CD4-positive, CD25-positive, alpha-beta regulatory T cell (primary cell): Measurements from ENCODE around the gene AFG1L. TPM values are rescaled to one million over a fixed set of nuclear protein-coding genes. Genes with fewer than 3 reads are reported as not detected.

Experiments used
- ATAC-seq, 2 donors: fragments of 150-1000 bp; cut with Tn5 transposase; one replicate each; pipeline ENCODE4 v1.10.0; 2021; ENCODE audit warnings: low read depth in 2 of 2, moderate number of reproducible peaks in 2 of 2, moderate library complexity in 1 of 2
- DNase-seq, 3 donors: peaks; one replicate each; pipeline versions ENCODE4 v3.0.0 to v3.0.0-alpha.2; 2012 to 2022; ENCODE audit warnings: mixed read lengths in 1 of 3
- H3K27ac ChIP-seq: one replicate; pipeline ENCODE4 v1.7.0; 2013; ENCODE audit warnings: mild to moderate bottlenecking, low read length; ENCODE audit not compliant: insufficient read depth, poor library complexity, severe bottlenecking
- H3K27me3 ChIP-seq: one replicate; pipeline ENCODE4 v1.7.0; 2013; ENCODE audit warnings: low read length; ENCODE audit not compliant: control insufficient read depth, insufficient read depth
- H3K36me3 ChIP-seq: one replicate; pipeline ENCODE4 v1.7.0; 2013; ENCODE audit warnings: mild to moderate bottlenecking, low read length, moderate library complexity; ENCODE audit not compliant: control insufficient read depth, insufficient read depth
- H3K4me1 ChIP-seq: 2 replicates; pipeline ENCODE4 v1.7.0; 2013; ENCODE audit warnings: mild to moderate bottlenecking, low read length; ENCODE audit not compliant: insufficient read depth, control insufficient read depth, poor library complexity, severe bottlenecking
- H3K4me3 ChIP-seq: one replicate; pipeline ENCODE4 v1.7.0; 2013; ENCODE audit warnings: low read depth, mild to moderate bottlenecking, low read length, moderate library complexity
- H3K9me3 ChIP-seq, 2 experiments: 1 replicate in 1 of 2; 2 replicates in 1 of 2; pipeline ENCODE4 v1.7.0; 2013; ENCODE audit warnings: low read length in 2 of 2, mild to moderate bottlenecking in 1 of 2, moderate library complexity in 1 of 2; ENCODE audit not compliant: control insufficient read depth in 2 of 2
- H3K27ac Mint-ChIP-seq, 3 donors: one replicate each; pipeline ENCODE4 v1.8.0; 2020 to 2022; ENCODE audit warnings: mild to moderate bottlenecking in 3 of 3, mixed read lengths in 3 of 3, moderate library complexity in 2 of 3
- H3K27me3 Mint-ChIP-seq: one replicate; pipeline ENCODE4 v1.8.0; 2022; ENCODE audit warnings: mild to moderate bottlenecking, mixed read lengths
- H3K36me3 Mint-ChIP-seq: one replicate; pipeline ENCODE4 v1.8.0; 2020; ENCODE audit warnings: mixed read lengths
- H3K4me1 Mint-ChIP-seq, 4 donors: one replicate each; pipeline ENCODE4 v1.8.0; 2020 to 2022; ENCODE audit warnings: mixed read lengths in 4 of 4, mild to moderate bottlenecking in 1 of 4
- H3K4me3 Mint-ChIP-seq, 4 donors: one replicate each; pipeline ENCODE4 v1.8.0; 2020 to 2022; ENCODE audit warnings: mild to moderate bottlenecking in 4 of 4, mixed read lengths in 4 of 4, moderate library complexity in 3 of 4
- H3K9me3 Mint-ChIP-seq, 7 donors: one replicate each; pipeline ENCODE4 v1.8.0; 2020 to 2022; ENCODE audit warnings: mixed read lengths in 7 of 7, mild to moderate bottlenecking in 3 of 7, moderate library complexity in 2 of 7
- polyA plus RNA-seq, 4 donors: library from polyadenylated mRNA; unstranded; fragments of 300-500 nt; fragmentation: Illumina TruSeq; gene quantifications; one replicate each; pipeline ENCODE4 v1.2.3, GENCODE V29; 2021
- total RNA-seq: library from RNA; stranded (reverse); gene quantifications from one replicate; pipeline ENCODE4 v1.2.3, GENCODE V29; 2022

AFG1L gene
- total and polyA plus RNA-seq, 5 donors from 2014 or later, result 0.55 to 4.4 (median 2.2) TPM

DNA sequence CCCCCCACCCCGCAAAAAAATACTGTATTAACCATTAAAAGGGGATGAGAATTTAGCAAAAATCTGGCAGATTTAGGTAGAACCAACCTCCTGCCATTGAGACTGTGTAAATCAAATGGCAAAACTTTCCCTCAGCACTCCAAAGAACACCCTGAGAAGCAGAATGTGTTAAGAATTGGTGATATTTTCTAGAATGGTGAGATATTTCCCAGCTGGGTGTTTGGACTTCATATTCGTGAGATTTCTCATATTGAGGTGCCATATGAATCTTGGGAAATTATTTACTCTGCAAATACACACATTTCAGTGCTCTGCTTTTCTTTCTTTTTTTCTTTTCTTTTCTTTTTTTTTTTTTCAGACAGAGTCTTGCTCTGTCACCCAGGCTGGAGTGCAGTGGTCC, 199.6 kb downstream of the AFG1L start:
- H3K27ac ChIP-seq, result no peak overlapping the region
- Mint-ChIP-seq H3K4me3 (no peak overlapping the region), H3K27ac (no peak overlapping the region), H3K4me1 (no peaks in the 10 kb centered on the region), H3K9me3 (peaks cover 0 to 2% (median 0%) of the 10 kb centered on the region in 7 donors), H3K36me3 (no peaks in the 10 kb centered on the region), H3K27me3 (no peaks in the 10 kb centered on the region)
- H3K36me3 ChIP-seq, result no peaks in the 10 kb centered on the region
- no peaks in the 10 kb centered on the region for H3K4me1 ChIP-seq
- DNase-seq (no peak), ATAC-seq (no peak)
- no peaks in the 10 kb centered on the region for H3K9me3 ChIP-seq
- H3K27me3 ChIP-seq, result no peaks in the 10 kb centered on the region
- H3K4me3 ChIP-seq, result no peak overlapping the region

DNA sequence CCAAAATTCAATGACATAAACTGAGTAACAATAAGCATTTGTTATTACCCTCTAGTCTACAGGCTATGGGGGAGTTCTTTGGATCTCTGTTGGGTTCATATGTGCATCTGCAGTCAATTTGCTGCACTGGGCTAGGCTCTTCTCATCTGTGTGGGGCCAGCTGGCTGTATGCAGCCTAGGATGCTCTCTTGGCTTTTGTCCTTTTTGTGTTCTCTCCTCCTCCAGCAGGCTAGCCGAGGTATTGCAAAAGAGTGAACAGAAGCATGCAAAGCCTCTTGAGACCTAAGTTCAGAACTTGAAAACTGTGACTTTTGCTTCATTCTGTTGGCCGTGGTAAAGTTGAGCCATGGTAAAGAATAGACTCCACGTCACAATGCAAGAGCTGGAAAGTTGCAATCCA, 203.0 kb downstream of the AFG1L start:
- H3K9me3 ChIP-seq, result no peaks in the 10 kb centered on the region
- ATAC-seq (no peak), DNase-seq (peak in 1 of 3 donors; percentile 47)
- peaks cover 9% of the 10 kb centered on the region for H3K36me3 Mint-ChIP-seq
- no peaks in the 10 kb centered on the region for H3K4me1 Mint-ChIP-seq
- H3K27me3 Mint-ChIP-seq, result no peaks in the 10 kb centered on the region
- no peak overlapping the region for H3K27ac Mint-ChIP-seq
- no peaks in the 10 kb centered on the region for H3K4me1 ChIP-seq
- no peaks in the 10 kb centered on the region for H3K36me3 ChIP-seq
- no peak overlapping the region for H3K27ac ChIP-seq
- no peaks in the 10 kb centered on the region for H3K27me3 ChIP-seq
- H3K9me3 Mint-ChIP-seq, result peaks cover 0 to 2% (median 0%) of the 10 kb centered on the region in 7 donors
- H3K4me3 ChIP-seq, result no peak overlapping the region
- H3K4me3 Mint-ChIP-seq, result no peak overlapping the region

DNA sequence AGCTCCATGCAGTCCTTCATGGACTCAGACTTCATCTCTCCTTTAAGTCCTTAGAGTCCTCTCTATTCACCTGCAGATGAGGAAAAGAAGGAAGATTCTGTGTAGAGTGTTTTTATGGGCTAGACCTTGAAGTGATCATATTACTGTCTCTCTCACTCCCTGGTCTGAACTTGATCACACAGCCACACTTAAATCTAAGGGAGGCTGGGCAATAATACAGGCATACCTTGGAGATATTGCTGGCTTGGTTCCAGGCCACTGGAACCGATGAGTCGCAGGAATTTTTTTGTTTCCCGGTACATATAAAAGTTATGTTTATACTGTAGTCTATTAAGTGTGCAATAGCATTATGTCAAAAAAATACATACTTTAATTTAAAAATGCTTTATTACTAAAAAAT, 206.7 kb downstream of the AFG1L start:
- Mint-ChIP-seq H3K36me3 (peaks cover 25% of the 10 kb centered on the region), H3K4me1 (no peaks in the 10 kb centered on the region), H3K9me3 (peaks cover 0 to 2% (median 0%) of the 10 kb centered on the region in 7 donors), H3K4me3 (no peak overlapping the region), H3K27me3 (no peaks in the 10 kb centered on the region), H3K27ac (no peak overlapping the region)
- Histone ChIP-seq H3K36me3 (no peaks in the 10 kb centered on the region), H3K4me3 (no peak overlapping the region), H3K4me1 (no peaks in the 10 kb centered on the region), H3K9me3 (no peaks in the 10 kb centered on the region), H3K27ac (no peak overlapping the region), H3K27me3 (no peaks in the 10 kb centered on the region)
- DNase-seq (no peak), ATAC-seq (no peak)

DNA sequence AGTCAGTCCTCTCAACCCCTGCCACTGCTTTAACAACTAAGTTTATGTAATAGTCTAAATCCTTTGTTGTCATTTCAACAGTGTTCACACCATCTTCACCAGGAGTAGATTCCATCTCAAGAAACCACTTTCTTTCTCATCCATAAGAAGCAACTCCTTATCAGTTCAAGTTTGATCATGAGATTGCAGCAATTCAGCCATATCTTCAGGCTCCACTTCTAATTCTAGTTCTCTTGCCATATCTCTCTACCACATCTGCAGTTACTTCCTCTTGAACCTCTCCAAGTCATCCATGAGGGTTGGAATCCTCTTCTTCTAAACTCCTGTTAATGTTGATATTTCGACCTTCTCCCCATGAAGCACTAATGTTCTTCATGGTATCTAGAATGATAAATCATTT, 208.0 kb downstream of the AFG1L start:
- Histone ChIP-seq H3K36me3 (no peaks in the 10 kb centered on the region), H3K4me1 (no peaks in the 10 kb centered on the region), H3K27ac (no peak overlapping the region), H3K4me3 (no peak overlapping the region), H3K9me3 (no peaks in the 10 kb centered on the region), H3K27me3 (no peaks in the 10 kb centered on the region)
- peaks cover 27% of the 10 kb centered on the region for H3K36me3 Mint-ChIP-seq
- no peaks in the 10 kb centered on the region for H3K27me3 Mint-ChIP-seq
- DNase-seq, result no peak
- H3K9me3 Mint-ChIP-seq, result no peaks in the 10 kb centered on the region
- H3K4me3 Mint-ChIP-seq, result no peak overlapping the region
- no peak for ATAC-seq
- no peak overlapping the region for H3K27ac Mint-ChIP-seq
- H3K4me1 Mint-ChIP-seq, result no peaks in the 10 kb centered on the region

DNA sequence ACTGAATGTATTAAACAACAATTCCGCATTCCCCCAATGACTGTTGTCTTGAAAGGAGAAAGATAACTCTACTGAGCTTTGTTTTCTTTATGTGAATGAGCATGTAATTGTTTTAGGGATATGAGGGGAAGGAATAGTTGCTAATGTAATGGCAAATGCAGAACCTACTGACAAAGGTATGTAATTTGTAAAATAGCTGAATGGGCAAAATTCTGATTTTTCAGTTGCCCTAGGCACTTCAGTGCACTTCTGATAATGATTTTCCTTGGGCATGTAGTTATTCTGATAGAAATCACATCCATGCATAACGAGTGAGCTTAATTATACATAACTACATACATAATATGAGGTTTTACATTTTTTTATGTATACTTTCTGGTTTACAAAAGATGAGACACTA, 212.5 kb downstream of the AFG1L start:
- Mint-ChIP-seq H3K36me3 (peaks cover 35% of the 10 kb centered on the region), H3K4me3 (no peak overlapping the region)

DNA sequence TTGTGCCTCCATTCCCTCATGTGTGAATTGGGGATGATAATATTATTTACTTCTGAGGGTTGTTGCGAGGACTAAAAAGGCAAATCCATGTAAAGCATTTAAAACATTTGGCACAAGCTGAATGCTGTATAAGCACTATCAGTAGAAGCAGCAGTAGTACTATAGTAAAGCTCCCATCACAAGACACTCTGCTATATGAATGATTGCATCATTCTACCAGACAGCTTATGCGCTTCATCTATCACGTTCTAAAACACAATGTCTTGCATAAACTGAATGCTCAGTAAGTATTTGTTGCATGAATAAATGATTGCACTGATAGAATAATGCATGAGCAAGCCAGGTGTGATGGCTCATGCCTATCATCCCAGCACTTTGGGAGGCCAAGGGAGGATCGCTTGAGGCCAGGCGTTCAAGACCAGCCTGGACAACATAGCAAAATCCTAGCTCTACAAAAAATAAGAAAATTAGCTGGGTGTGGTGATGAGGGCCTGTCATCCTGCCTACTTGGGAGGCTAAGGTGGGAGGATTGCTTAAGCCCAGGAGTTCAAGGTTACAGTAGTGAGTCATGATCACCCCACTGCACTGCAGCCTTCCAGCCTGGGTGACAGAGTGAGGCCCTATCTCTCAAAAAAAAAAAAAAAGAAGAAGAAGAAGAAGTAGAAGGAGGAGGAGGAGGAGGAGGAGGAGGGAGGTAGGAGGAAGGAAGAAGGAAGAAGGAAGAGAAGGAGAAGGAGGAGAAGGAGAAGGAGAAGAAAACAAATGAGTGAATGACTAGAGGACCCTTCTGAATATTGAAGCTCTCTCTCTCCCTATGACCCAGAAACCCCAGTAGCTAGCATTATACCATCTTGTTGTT, 215.8 kb downstream of the AFG1L start:
- Mint-ChIP-seq H3K4me3 (no peak overlapping the region), H3K27ac (no peak overlapping the region), H3K36me3 (peaks cover 19% of the 10 kb centered on the region), H3K4me1 (no peaks in the 10 kb centered on the region), H3K27me3 (peaks cover 6% of the 10 kb centered on the region), H3K9me3 (peaks cover 0 to 2% (median 0%) of the 10 kb centered on the region in 7 donors)
- Histone ChIP-seq H3K4me1 (no peaks in the 10 kb centered on the region), H3K27me3 (no peaks in the 10 kb centered on the region), H3K4me3 (no peak overlapping the region), H3K9me3 (no peaks in the 10 kb centered on the region), H3K36me3 (no peaks in the 10 kb centered on the region), H3K27ac (no peak overlapping the region)
- DNase-seq (no peak), ATAC-seq (no peak)

More for the DNA sequence above, 212.5 kb downstream of the AFG1L start:
- ATAC-seq (no peak), DNase-seq (no peak)
- H3K4me3 ChIP-seq, result no peak overlapping the region
- H3K4me1 Mint-ChIP-seq, result no peaks in the 10 kb centered on the region
- H3K27ac ChIP-seq, result no peak overlapping the region
- H3K27ac Mint-ChIP-seq, result no peak overlapping the region
- H3K36me3 ChIP-seq, result no peaks in the 10 kb centered on the region
- no peaks in the 10 kb centered on the region for H3K4me1 ChIP-seq
- no peaks in the 10 kb centered on the region for H3K27me3 Mint-ChIP-seq
- H3K27me3 ChIP-seq, result no peaks in the 10 kb centered on the region
- no peaks in the 10 kb centered on the region for H3K9me3 ChIP-seq
- H3K9me3 Mint-ChIP-seq, result peaks cover 0 to 1% (median 0%) of the 10 kb centered on the region in 7 donors

DNA sequence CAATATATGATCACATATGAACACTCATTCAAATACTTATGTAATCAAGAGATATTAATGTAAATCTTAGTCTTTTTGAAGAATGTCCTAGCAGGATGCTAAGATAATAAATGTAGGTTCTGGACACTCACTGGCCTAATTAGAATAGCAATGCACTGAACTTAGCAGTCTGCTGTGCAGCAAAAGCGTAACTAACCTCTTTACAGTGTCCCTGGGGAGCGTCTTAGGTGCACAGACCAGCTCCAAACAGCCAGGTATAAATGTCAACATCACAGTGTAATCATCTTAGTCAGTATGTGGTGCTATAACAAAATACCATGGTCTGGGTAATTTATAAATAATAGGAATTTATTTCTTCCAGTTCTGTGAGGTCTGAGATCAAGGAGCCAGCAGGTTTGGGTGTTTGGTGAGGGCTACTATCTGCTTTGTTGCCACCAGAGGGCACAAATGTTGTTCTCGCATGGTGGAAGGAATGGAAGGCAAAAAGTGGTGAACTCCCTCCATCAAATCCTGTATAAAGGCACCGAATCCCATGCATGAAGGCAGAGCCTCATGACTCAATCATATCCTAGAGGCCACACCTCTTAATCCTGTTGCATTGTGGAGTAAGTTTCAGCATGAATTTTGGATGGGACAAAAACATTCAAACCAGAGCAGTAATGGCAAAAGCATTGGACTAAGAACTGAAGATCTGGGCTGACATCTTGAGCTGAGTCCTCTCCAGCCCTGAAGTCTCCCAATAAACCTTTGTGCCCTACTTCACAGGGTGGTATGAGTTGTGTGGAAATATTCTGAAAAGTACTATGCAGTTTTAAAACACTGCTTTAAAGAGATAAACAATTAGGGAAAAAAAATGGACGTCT, 224.1 kb downstream of the AFG1L start:
- ATAC-seq (no peak), DNase-seq (peak in 1 of 3 donors; percentile 21)
- no peaks in the 10 kb centered on the region for H3K4me1 ChIP-seq
- Mint-ChIP-seq H3K27me3 (peaks cover 6% of the 10 kb centered on the region), H3K27ac (no peak overlapping the region), H3K9me3 (peaks cover 0 to 1% (median 0%) of the 10 kb centered on the region in 7 donors), H3K36me3 (peaks cover 10% of the 10 kb centered on the region), H3K4me1 (no peaks in the 10 kb centered on the region), H3K4me3 (no peak overlapping the region)
- H3K9me3 ChIP-seq, result no peaks in the 10 kb centered on the region
- no peak overlapping the region for H3K4me3 ChIP-seq
- no peaks in the 10 kb centered on the region for H3K27me3 ChIP-seq
- peaks cover 4% of the 10 kb centered on the region for H3K36me3 ChIP-seq
- H3K27ac ChIP-seq, result no peak overlapping the region
